ENCODE data around the gene TSC2. TPM values are rescaled to one million over a fixed set of nuclear protein-coding genes. Genes with fewer than 3 reads are reported as not detected.
"Not testable (repeated sequence)": the region's sequence is repeated elsewhere in the genome, so short reads cannot be mapped to it uniquely, and the experiment has no call there.

The TSC2 gene
- total RNA-seq, 2 experiments from 2014 or later, result 57.2 to 152 TPM

- Histone ChIP-seq H3K9me2 (ENCODE audit: insufficient read depth, low read length) (no peaks in the 10 kb centered on the region), H3K4me2 (ENCODE audit: low read length) (peak overlapping the region; percentile 98), H3K79me2 (ENCODE audit: insufficient read depth, low read depth, low read length) (peaks cover 42% of the 10 kb centered on the region), H2AFZ (ENCODE audit: low read length) (no peak overlapping the region), H3K4me3 (ENCODE audit: low read depth, low read length, poor library complexity, severe bottlenecking) (peak overlapping the region; percentile 93), H4K20me1 (ENCODE audit: insufficient read depth, low read length) (peaks cover 10% of the 10 kb centered on the region; the same call in 1 of the 2 replicates), H3K36me3 (ENCODE audit: insufficient read depth, low read length) (peaks cover 14% of the 10 kb centered on the region; the same call in 1 of the 2 replicates), H3K27ac (ENCODE audit: low read depth, low read length, poor library complexity, severe bottlenecking) (peak overlapping the region; percentile 62), H3K9me3 (ENCODE audit: low read length) (no peaks in the 10 kb centered on the region), H3K4me1 (ENCODE audit: insufficient read depth, low read length, poor library complexity, severe bottlenecking) (peaks cover 32% of the 10 kb centered on the region)
- ChIA-PET POLR2A (interaction anchor here (0.9 to 1.1 kb wide), 3 partner anchors 37 to 146 kb away, joined by 3 to 4 read pairs (median 3); partner anchors contain the start of genes TBL3 and TRAF7), CTCF (ENCODE audit: unreplicated experiment) (no interaction called here)
- peak; percentile 45 for DNase-seq (ENCODE audit: low spot score)
- intact Hi-C loops (cut with micrococcal nuclease; ENCODE audit: unreplicated experiment), result loop anchor here (2.0 kb wide), 1 partner anchor 66 kb away; the partner anchor contains the start of gene MSRB1
- no TSS peak for BruUV-seq (replicated peaks)
- TF ChIP-seq EZH2phosphoT487 (IDR thresholded peaks at IDR 0.05; ENCODE audit: borderline replicate concordance, low read depth, low read length) (no peak), CTCF (conservative IDR thresholded peaks at IDR 0.05; ENCODE audit: low read length) (no peak)
Measured at GRCh38 chr16:2009164-2009711, 38.5 kb upstream of the TSC2 start.

- peaks cover 10% of the 10 kb centered on the region; the same call in 1 of the 2 replicates for H4K20me1 ChIP-seq (ENCODE audit: insufficient read depth, low read length)
- TF ChIP-seq CTCF (conservative IDR thresholded peaks at IDR 0.05; ENCODE audit: low read length) (no peak), EZH2phosphoT487 (IDR thresholded peaks at IDR 0.05; ENCODE audit: borderline replicate concordance, low read depth, low read length) (no peak)
- H3K4me2 ChIP-seq (ENCODE audit: low read length), result peak within 1 kb of the TSS; percentile 100
- ChIA-PET POLR2A (no interaction called here), CTCF (ENCODE audit: unreplicated experiment) (no interaction called here)
- DNase-seq (ENCODE audit: low spot score), result peak; percentile 92
- H3K4me1 ChIP-seq (ENCODE audit: insufficient read depth, low read length, poor library complexity, severe bottlenecking), result peaks cover 27% of the 10 kb centered on the region
- H3K9me3 ChIP-seq (ENCODE audit: low read length), result no peaks in the 10 kb centered on the region
- peak within 1 kb of the TSS; percentile 93 for H3K4me3 ChIP-seq (ENCODE audit: low read depth, low read length, poor library complexity, severe bottlenecking)
- BruUV-seq (replicated peaks), result TSS peak; percentile 97
- intact Hi-C loops (cut with micrococcal nuclease; ENCODE audit: unreplicated experiment), result loop anchor here (2.0 kb wide), 1 partner anchor 67 kb away; the partner anchor contains the start of gene MSRB1
- peak within 1 kb of the TSS; percentile 80; the same call in 1 of the 2 replicates for H2AFZ ChIP-seq (ENCODE audit: low read length)
- H3K79me2 ChIP-seq (ENCODE audit: insufficient read depth, low read depth, low read length), result peaks cover 42% of the 10 kb centered on the region
- H3K36me3 ChIP-seq (ENCODE audit: insufficient read depth, low read length), result peaks cover 13% of the 10 kb centered on the region; the same call in 1 of the 2 replicates
- peak within 1 kb of the TSS; percentile 66 for H3K27ac ChIP-seq (ENCODE audit: low read depth, low read length, poor library complexity, severe bottlenecking)
- no peaks in the 10 kb centered on the region for H3K9me2 ChIP-seq (ENCODE audit: insufficient read depth, low read length)
Measured at GRCh38 chr16:2009791-2010510, 37.8 kb upstream of the TSC2 start, which contains the start of gene ZNF598. ZNF598 (minus strand) TSS chr16:2009821.

DNA sequence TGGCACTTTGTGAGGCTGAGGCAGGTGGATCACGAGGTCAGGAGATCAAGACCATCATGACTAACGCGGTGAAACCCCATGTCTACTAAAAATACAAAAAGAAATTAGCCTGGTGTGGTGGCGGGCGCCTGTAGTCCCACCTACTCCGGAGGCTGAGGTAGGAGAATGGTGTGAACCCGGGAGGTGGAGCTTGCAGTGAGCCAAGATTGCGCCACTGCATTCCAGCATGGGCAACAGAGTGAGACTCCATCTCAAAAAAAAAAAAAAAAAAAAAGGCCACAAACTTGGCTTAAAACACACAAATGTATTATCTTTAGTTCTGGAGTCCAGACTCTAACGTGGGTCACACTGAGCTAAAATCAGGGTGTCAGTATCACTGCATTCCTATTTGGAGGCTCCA, 36.1 kb upstream of the TSC2 start:
- CTCF ChIA-PET (ENCODE audit: unreplicated experiment); H3K27ac ChIP-seq (ENCODE audit: low read depth, low read length, poor library complexity, severe bottlenecking); DNase-seq (ENCODE audit: low spot score); H3K9me3 ChIP-seq (ENCODE audit: low read length); H3K4me2 ChIP-seq (ENCODE audit: low read length); H3K9me2 ChIP-seq (ENCODE audit: insufficient read depth, low read length); BruUV-seq (replicated peaks); intact Hi-C loops (cut with micrococcal nuclease; ENCODE audit: unreplicated experiment); H3K4me3 ChIP-seq (ENCODE audit: low read depth, low read length, poor library complexity, severe bottlenecking); H2AFZ ChIP-seq (ENCODE audit: low read length); H4K20me1 ChIP-seq (ENCODE audit: insufficient read depth, low read length): not testable (repeated sequence)
- Histone ChIP-seq H3K36me3 (ENCODE audit: insufficient read depth, low read length) (peaks cover 13% of the 10 kb centered on the region; the same call in 1 of the 2 replicates), H3K79me2 (ENCODE audit: insufficient read depth, low read depth, low read length) (peaks cover 37% of the 10 kb centered on the region), H3K4me1 (ENCODE audit: insufficient read depth, low read length, poor library complexity, severe bottlenecking) (peaks cover 27% of the 10 kb centered on the region)
- POLR2A ChIA-PET, result interaction anchor here (0.6 to 0.7 kb wide), 2 partner anchors 455 to 674 kb away, joined by 3 to 4 read pairs; no protein-coding TSS in a partner anchor
